HepG2 (cell line): Measurements from ENCODE around the gene FAF1.

Source experiments
- ATF5 ChIP-seq: sonication (generic); formaldehyde crosslinking; IDR thresholded peaks from 2 replicates; pipeline ENCODE4 v1.4.0; 2020; ENCODE audit warnings: mild to moderate bottlenecking, low read depth, missing genetic modification reagents
- CREB1 ChIP-seq, 2 experiments: fragments of 450-650 bp in 1 of 2; IDR thresholded peaks; 2 replicates each; pipeline ENCODE4 v1.6.1; 2016 to 2017; ENCODE audit warnings: control low read depth in 1 of 2, mild to moderate bottlenecking in 1 of 2, missing compliant biosample characterization in 1 of 2, missing genetic modification characterization in 1 of 2
- NR2F1 ChIP-seq, 2 experiments: fragments of 450-650 bp in 1 of 2; formaldehyde crosslinking in 1 of 2; IDR thresholded peaks; 2 replicates each; pipeline versions ENCODE4 v1.5.0 to v1.6.1; 2016 to 2020; ENCODE audit warnings: mild to moderate bottlenecking in 1 of 2, missing compliant biosample characterization in 1 of 2, missing genetic modification reagents in 1 of 2, moderate library complexity in 1 of 2
- NR2F6 ChIP-seq, 2 experiments: IDR thresholded peaks; 2 replicates each; pipeline ENCODE4 v1.6.1; 2016; ENCODE audit warnings: antibody characterized with exemption in 1 of 2, mild to moderate bottlenecking in 1 of 2
- SOX5 ChIP-seq: IDR thresholded peaks from 2 replicates; pipeline ENCODE4 v1.6.1; 2016; ENCODE audit warnings: borderline replicate concordance
- SP140L ChIP-seq: sonication (generic); formaldehyde crosslinking; IDR thresholded peaks from 2 replicates; pipeline ENCODE4 v1.4.0; 2020; ENCODE audit warnings: missing genetic modification reagents, borderline replicate concordance
- TBP ChIP-seq: sonication (generic); formaldehyde crosslinking; IDR thresholded peaks from 2 replicates; pipeline ENCODE4 v1.5.0; 2020; ENCODE audit warnings: missing genetic modification reagents
- TCF12 ChIP-seq, 2 experiments: fragments of 450-650 bp in 1 of 2; sonication (generic) in 1 of 2; formaldehyde crosslinking in 1 of 2; IDR thresholded peaks; 2 replicates each; pipeline versions ENCODE4 v1.6.1 to v1.8.0; 2017 to 2022; ENCODE audit warnings: antibody characterized with exemption in 1 of 2, mild to moderate bottlenecking in 1 of 2, missing genetic modification reagents in 1 of 2, moderate library complexity in 1 of 2
- THAP11 ChIP-seq: IDR thresholded peaks from 2 replicates; pipeline ENCODE4 v1.6.1; 2016; ENCODE audit warnings: missing biosample characterization, missing genetic modification reagents
- YY1 ChIP-seq: IDR thresholded peaks from 2 replicates; pipeline ENCODE4 v1.6.1; 2011; ENCODE audit warnings: low read length, low read depth, moderate library complexity, mild to moderate bottlenecking; ENCODE audit not compliant: insufficient read depth, insufficient replicate concordance
- ZNF430 ChIP-seq: sonication (generic); formaldehyde crosslinking; IDR thresholded peaks from 2 replicates; pipeline ENCODE4 v1.9.0; 2021; ENCODE audit warnings: mild to moderate bottlenecking, missing genetic modification reagents
- ZNF678 ChIP-seq: sonication (generic); formaldehyde crosslinking; IDR thresholded peaks from 2 replicates; pipeline ENCODE4 v1.4.0; 2020; ENCODE audit warnings: mild to moderate bottlenecking, missing genetic modification reagents
- TF ChIP-seq, protein P1 (sequence below), 2 experiments: sonication (generic) in 1 of 2; formaldehyde crosslinking in 1 of 2; IDR thresholded peaks; 2 replicates each; pipeline versions ENCODE4 v1.5.1 to v1.6.1; 2011 to 2020; ENCODE audit warnings: borderline replicate concordance in 1 of 2, low read depth in 1 of 2, low read length in 1 of 2, mild to moderate bottlenecking in 1 of 2, missing genetic modification reagents in 1 of 2, moderate library complexity in 1 of 2
- TF ChIP-seq, protein P2 (sequence below): sonication (generic); formaldehyde crosslinking; IDR thresholded peaks from 2 replicates; pipeline ENCODE4 v1.5.0; 2020; ENCODE audit warnings: mild to moderate bottlenecking, missing genetic modification reagents, moderate library complexity

DNA sequence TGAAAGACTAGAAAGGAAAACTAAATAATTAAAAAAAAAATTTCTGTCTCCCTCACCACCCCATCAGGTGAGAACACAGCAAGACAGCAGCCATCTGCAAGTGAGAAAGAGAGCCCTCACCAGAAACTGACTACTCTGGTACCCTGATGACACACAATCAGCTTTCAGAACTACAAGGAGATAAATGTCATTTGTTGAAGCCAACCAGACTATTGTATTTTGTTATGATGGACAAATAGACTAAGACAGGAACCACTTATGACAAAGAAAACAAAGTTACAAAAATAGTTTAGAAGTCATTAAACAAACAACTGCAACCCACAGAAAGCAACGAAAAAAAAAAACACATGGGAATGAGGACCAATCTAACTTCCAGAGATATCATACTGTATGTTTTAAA is 98.3 kb downstream of the FAF1 start:
- no peak for TF ChIP-seq TCF12 (IDR thresholded peaks at IDR 0.05)
- no peak for TF ChIP-seq TCF12 (CRISPR knock-in tag; IDR thresholded peaks at IDR 0.05)
- no peak for TF ChIP-seq ZNF430 (CRISPR knock-in tag)
- TF ChIP-seq THAP11 (CRISPR knock-in tag) = no peak
- TF ChIP-seq CREB1 (IDR thresholded peaks at IDR 0.05) = no peak
- no peak for TF ChIP-seq CREB1 (CRISPR knock-in tag; IDR thresholded peaks at IDR 0.05)
- TF ChIP-seq ATF5 (CRISPR knock-in tag) = no peak
- TF ChIP-seq NR2F1 (CRISPR knock-in tag; IDR thresholded peaks at IDR 0.05) = no peak
- TF ChIP-seq TBP (CRISPR knock-in tag) = no peak
- TF ChIP-seq, protein P1, sequence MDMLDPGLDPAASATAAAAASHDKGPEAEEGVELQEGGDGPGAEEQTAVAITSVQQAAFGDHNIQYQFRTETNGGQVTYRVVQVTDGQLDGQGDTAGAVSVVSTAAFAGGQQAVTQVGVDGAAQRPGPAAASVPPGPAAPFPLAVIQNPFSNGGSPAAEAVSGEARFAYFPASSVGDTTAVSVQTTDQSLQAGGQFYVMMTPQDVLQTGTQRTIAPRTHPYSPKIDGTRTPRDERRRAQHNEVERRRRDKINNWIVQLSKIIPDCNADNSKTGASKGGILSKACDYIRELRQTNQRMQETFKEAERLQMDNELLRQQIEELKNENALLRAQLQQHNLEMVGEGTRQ (IDR thresholded peaks at IDR 0.05; ENCODE audit: low read depth, low read length) = no peak
- TF ChIP-seq, protein P1 (CRISPR knock-in tag; IDR thresholded peaks at IDR 0.05; ENCODE audit: borderline replicate concordance) = no peak
- no peak for TF ChIP-seq SOX5
- TF ChIP-seq, protein P2, sequence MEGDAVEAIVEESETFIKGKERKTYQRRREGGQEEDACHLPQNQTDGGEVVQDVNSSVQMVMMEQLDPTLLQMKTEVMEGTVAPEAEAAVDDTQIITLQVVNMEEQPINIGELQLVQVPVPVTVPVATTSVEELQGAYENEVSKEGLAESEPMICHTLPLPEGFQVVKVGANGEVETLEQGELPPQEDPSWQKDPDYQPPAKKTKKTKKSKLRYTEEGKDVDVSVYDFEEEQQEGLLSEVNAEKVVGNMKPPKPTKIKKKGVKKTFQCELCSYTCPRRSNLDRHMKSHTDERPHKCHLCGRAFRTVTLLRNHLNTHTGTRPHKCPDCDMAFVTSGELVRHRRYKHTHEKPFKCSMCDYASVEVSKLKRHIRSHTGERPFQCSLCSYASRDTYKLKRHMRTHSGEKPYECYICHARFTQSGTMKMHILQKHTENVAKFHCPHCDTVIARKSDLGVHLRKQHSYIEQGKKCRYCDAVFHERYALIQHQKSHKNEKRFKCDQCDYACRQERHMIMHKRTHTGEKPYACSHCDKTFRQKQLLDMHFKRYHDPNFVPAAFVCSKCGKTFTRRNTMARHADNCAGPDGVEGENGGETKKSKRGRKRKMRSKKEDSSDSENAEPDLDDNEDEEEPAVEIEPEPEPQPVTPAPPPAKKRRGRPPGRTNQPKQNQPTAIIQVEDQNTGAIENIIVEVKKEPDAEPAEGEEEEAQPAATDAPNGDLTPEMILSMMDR (CRISPR knock-in tag) = no peak
- no peak for TF ChIP-seq NR2F6 (IDR thresholded peaks at IDR 0.05)
- no peak for TF ChIP-seq NR2F6 (CRISPR knock-in tag; IDR thresholded peaks at IDR 0.05)
- no peak for TF ChIP-seq ZNF678
- no peak for TF ChIP-seq SP140L (CRISPR knock-in tag)
- no peak for TF ChIP-seq YY1
